DMS53 (cell line): ENCODE data around the gene KSR2.
"Not testable (repeated sequence)": the region's sequence is repeated elsewhere in the genome, so short reads cannot be mapped to it uniquely, and the experiment has no call there.

ENCODE experiments used
- DNase-seq: peaks from one replicate; lab custom pipeline; 2025; lab: John Stamatoyannopoulos, UW

The KSR2 gene

GRCh38 chr12:117760990-117761389 is 207.8 kb downstream of the KSR2 start:
- DNase-seq, result no peak

- DNase-seq, result no peak
Observed at GRCh38 chr12:117750657-117751056, 218.1 kb downstream of the KSR2 start.

GRCh38 chr12:117749431-117749830 is 219.4 kb downstream of the KSR2 start:
- no peak for DNase-seq

GRCh38 chr12:117746358-117746757 is 222.4 kb downstream of the KSR2 start:
- DNase-seq, result not testable (repeated sequence)

- DNase-seq, result no peak
Observed at GRCh38 chr12:117744418-117744817, 224.4 kb downstream of the KSR2 start.

- no peak for DNase-seq
Observed at GRCh38 chr12:117743761-117744160, 225.0 kb downstream of the KSR2 start.

GRCh38 chr12:117742721-117743120 is 226.1 kb downstream of the KSR2 start:
- DNase-seq, result no peak

- DNase-seq, result no peak
Observed at GRCh38 chr12:117738233-117738632, 230.6 kb downstream of the KSR2 start.

GRCh38 chr12:117733549-117733805 is 235.3 kb downstream of the KSR2 start:
- DNase-seq, result no peak

GRCh38 chr12:117732761-117733548 is 235.8 kb downstream of the KSR2 start:
- no peak for DNase-seq

GRCh38 chr12:117731131-117731530 is 237.7 kb downstream of the KSR2 start:
- not testable (repeated sequence) for DNase-seq

- no peak for DNase-seq
Observed at GRCh38 chr12:117727301-117727700, 241.5 kb downstream of the KSR2 start.

GRCh38 chr12:117724543-117724942 is 244.2 kb downstream of the KSR2 start:
- no peak for DNase-seq

GRCh38 chr12:117718559-117718958 is 250.2 kb downstream of the KSR2 start:
- no peak for DNase-seq

- no peak for DNase-seq
Observed at GRCh38 chr12:117718141-117718540, 250.6 kb downstream of the KSR2 start.

- no peak for DNase-seq
Observed at GRCh38 chr12:117714203-117714602, 254.6 kb downstream of the KSR2 start.

- DNase-seq, result no peak
Observed at GRCh38 chr12:117710121-117710520, 258.7 kb downstream of the KSR2 start.

GRCh38 chr12:117707861-117708260 is 260.9 kb downstream of the KSR2 start:
- DNase-seq, result no peak

GRCh38 chr12:117703584-117703983 is 265.2 kb downstream of the KSR2 start:
- DNase-seq, result no peak

- no peak for DNase-seq
Observed at GRCh38 chr12:117702741-117703140, 266.0 kb downstream of the KSR2 start.

GRCh38 chr12:117699575-117699974 is 269.2 kb downstream of the KSR2 start:
- DNase-seq, result no peak

- no peak for DNase-seq
Observed at GRCh38 chr12:117699118-117699517, 269.7 kb downstream of the KSR2 start.

GRCh38 chr12:117695956-117696355 is 272.8 kb downstream of the KSR2 start:
- DNase-seq, result no peak

- DNase-seq, result no peak
Observed at GRCh38 chr12:117692512-117692911, 276.3 kb downstream of the KSR2 start.
